Glomerular endothelial cell (primary cell): ENCODE results near the gene VAPA. TPM values are rescaled to one million over a fixed set of nuclear protein-coding genes. Genes with fewer than 3 reads are reported as not detected.
A peak's percentile ranks its signal among the peaks of the same experiment; 100 is the strongest.
"Not testable (repeated sequence)": the region's sequence is repeated elsewhere in the genome, so short reads cannot be mapped to it uniquely, and the experiment has no call there.

Experiments
- DNase-seq: peaks from one replicate; pipeline ENCODE4 v3.0.0-alpha.2; 2011; ENCODE audit warnings: low read depth, low spot score; ENCODE audit errors: extremely low read depth
- total RNA-seq: library from RNA; depleted of rRNA; stranded (reverse); fragments of >200 nt; gene quantifications from 2 replicates; pipeline ENCODE4 v1.2.3, GENCODE V29; 2015

Gene VAPA
- total RNA-seq, 1 donor from 2014 or later: 181 TPM

- not testable (repeated sequence) for DNase-seq
These were observed 1.5 kb upstream of the VAPA start for GRCh38 chr18:9912285-9912684.

DNA sequence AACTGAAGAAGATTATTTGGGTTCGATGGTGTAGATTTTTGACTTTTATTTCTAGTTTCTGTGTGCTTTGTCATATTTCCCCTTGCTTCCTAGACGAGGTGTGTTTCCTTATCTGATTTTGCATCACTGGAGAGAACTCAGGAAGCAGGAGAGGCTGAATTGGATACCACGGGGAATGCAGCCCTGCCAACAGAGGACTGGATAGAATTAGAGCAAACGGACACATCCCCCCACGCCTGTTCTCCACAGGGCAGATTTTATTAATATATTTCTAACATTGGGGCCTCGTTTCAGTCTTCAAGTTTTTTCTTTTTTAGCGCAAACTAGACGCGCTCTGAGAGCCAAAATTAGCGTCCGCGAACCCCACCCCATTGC is 678 bp upstream of the VAPA start:
- no peak for DNase-seq

DNA sequence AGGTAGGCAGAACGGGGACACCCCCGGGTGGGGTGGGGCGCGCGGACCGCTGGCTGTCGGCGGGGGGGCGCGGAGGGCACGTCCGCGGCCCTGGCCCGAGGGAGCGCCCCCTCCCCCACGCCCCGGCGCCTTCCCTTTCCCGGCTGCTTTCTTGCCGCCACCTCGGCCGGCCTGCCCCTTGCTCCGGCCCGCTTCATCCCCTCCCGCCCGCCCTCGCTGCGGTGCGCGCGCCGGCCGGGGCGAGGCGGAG is 443 bp downstream of the VAPA start:
- DNase-seq: no peak

DNA sequence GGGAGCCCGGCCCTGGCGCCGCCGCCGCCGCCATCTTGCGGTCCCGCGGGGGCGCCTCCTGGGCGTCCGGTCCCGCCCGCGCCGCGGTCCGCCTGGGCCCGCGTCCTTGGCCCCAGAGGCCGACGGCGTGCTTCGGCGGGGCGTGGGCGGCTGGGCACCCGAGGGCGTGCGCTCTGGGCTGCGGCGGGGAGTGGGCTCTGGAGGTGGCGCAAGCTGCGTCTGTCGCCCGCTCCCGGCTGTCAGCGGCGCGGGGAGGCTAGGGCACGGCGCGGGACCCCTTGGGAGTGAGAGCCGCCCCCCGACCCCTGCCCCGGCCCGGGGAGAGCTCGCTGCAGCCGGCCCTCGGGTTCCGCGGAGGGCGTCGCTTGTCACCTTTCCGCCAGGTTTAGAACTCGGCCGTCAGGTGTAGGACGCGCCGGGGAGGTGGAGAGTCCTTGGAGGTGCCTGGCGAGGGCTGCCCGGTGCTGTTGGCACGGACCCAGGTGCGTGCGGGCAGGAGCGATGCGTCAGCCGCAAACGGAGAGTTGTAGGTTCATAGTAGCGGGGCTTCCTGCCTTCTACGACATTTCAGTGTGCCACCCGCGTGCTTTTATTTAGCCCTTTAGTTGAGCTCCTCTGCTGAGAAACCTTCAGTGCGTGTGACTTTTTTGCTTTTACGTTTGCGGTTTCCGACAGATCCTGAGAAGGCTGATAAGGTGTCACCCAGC is 921 bp downstream of the VAPA start:
- DNase-seq: no peak

GRCh38 chr18:9915291-9916076 is 1.7 kb downstream of the VAPA start:
- DNase-seq: no peak

DNA sequence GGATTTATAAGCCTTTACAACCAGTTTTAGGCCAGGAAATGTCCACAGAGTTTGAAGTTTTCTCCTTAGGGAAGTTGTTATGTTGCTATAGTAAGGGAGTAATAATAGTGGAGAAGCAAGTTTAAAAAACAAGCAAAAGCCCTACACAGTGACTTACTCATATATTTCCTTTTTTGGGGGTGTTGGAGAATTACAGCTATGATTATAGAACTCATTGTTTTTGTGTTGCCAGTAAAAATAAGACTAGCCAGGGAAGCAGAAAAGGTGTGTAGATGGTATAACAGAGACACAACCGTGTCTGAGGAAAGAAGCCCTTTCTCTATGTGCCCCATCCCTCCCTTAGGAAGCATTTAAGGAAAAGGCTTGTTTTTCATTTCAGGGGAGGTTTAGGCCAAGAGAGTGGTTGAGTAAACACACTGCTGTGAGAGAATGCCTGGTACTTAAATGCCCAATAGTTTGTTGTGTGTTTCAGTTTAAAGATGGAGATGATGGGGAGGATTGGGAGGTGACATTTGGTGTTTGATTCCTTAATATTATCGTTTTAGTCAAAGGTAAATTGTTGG is 2.3 kb downstream of the VAPA start:
- peak; percentile 60 for DNase-seq

DNA sequence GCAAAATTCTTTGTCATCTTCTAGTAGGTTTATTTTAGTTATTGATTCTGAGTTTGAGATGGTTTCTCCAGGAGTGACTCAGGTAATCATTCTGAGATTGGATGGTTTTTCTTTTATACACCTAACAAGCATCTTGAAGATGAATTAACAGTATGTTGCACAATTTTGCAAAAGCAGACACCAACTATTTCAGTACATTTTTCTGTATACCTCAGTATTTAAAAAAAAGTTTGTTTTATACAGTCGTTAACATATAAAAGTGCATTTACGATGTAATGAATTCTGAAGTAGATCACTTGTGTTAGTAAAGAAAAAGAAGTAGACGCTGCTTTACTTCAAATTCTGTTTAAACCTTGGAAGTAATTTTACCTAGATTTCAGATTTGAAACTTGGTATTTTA is 3.0 kb downstream of the VAPA start:
- DNase-seq: no peak

DNA sequence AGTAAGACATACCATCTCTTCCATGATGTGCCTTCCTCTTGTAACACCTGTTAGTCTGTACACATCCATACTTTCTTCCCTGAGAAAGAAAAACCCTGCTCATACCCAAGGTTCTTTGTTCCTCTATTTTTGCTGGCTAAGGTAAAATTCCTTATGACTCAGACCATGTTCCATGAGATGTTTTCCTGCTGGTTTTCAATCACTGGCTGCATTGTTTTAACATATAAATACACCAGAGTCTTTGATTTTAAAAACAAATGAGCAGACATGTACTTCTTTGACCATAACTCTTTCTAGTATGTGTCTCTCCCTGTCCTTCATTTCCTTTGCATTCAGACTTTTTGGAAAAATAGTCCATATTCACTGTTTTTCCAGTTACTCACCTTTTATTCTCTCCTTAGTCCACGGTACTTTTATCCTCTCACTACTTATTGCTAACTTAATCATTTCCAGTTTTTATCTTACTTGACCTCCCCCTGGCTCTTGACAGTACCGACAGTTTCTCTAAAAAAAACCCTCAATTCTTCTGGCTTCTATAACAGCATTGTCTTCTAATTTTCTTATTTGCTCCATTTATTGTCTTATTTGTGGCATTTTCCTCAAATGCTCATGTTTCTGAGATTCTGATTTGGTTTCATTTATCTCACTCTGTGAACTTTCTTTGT is 4.3 kb downstream of the VAPA start:
- DNase-seq: peak; percentile 71

- no peak for DNase-seq
These were observed 5.9 kb downstream of the VAPA start for GRCh38 chr18:9919564-9920232.

DNA sequence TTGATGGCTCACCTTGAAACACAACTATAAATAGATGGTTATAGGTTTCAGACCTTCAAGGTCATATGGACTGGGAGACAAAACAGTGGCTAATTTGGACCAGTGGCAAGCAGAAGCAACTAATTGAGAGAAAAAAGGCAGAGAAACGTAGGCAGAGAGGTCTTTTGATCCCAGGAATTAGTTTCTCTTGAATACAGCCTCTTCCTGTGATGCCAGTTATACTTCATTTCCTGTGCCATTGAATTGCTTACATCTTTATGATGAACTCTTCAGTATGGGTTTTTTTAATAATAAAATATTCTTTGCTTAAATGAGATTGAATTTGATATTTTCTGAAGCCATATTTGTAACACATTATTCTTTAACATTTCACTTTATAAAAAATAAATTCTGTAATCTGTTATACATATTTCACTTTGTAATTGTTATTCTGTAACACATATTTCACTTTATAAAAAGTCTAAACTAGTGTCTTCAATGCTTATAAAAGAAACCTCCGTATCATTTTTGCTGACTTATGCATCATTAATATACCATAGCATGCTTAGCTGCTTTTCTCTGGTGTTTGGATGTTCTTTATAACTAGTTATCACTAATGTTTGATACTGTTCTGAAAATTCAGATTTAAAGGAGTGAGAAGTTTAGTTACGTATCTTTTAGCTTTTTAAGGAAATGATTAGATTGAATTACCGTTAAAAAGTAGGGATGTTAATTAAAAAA is 8.9 kb downstream of the VAPA start:
- no peak for DNase-seq

GRCh38 chr18:9924371-9924943 is 10.6 kb downstream of the VAPA start:
- no peak for DNase-seq

- no peak for DNase-seq
These were observed 11.6 kb downstream of the VAPA start for GRCh38 chr18:9925369-9925768.

- DNase-seq: no peak
These were observed 12.0 kb downstream of the VAPA start for GRCh38 chr18:9925795-9926194.

GRCh38 chr18:9926223-9926894 is 12.5 kb downstream of the VAPA start:
- DNase-seq: no peak

- DNase-seq: no peak
These were observed 13.2 kb downstream of the VAPA start for GRCh38 chr18:9926977-9927376.

- no peak for DNase-seq
These were observed 13.7 kb downstream of the VAPA start for GRCh38 chr18:9927392-9928063.

GRCh38 chr18:9928646-9929259 is 14.9 kb downstream of the VAPA start:
- DNase-seq: no peak

DNA sequence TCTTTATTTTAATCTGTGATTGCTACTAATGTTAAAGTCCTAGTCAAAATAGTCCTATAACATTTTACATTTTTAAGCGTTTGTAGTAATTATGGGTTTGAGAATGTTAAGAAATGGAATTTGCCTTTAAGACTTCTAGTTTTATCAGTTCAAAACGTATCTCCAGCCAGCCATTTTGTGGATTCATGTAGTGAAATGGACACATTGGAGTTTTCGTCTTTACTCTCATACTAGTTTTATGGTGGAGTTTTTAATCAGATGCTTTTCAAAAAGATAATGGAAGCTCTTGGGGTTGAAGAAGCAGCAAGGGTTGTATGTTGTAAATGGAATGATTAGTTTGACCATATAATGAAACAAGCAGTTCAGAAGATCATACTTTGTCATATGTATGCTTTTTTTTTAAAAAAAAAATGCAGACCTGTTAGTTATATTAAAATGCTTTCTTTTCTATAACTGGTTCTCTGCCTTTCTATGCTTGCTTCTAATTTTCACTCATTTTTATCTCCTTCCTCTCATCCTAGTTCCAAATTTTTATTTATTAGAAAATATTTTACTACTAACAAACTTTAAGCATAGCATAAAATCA is 16.6 kb downstream of the VAPA start:
- no peak for DNase-seq
